Stomach smooth muscle (tissue), 2 donors: ENCODE measurements around the gene ENOX1.

Experiments used
- H3K27ac ChIP-seq: one replicate; pipeline ENCODE4 v1.7.0; 2013; ENCODE audit warnings: mild to moderate bottlenecking, low read length, inconsistent platforms
- H3K27me3 ChIP-seq, 2 donors: one replicate each; pipeline ENCODE4 v1.7.0; 2013; ENCODE audit warnings: low read length in 2 of 2; ENCODE audit not compliant: insufficient read depth in 2 of 2, control insufficient read depth in 1 of 2
- H3K36me3 ChIP-seq, 2 donors: one replicate each; pipeline ENCODE4 v1.7.0; 2013; ENCODE audit warnings: low read length in 2 of 2; ENCODE audit not compliant: control insufficient read depth in 2 of 2, insufficient read depth in 2 of 2
- H3K4me1 ChIP-seq: one replicate; pipeline ENCODE4 v1.7.0; 2013; ENCODE audit warnings: low read length; ENCODE audit not compliant: control insufficient read depth, insufficient read depth
- H3K4me3 ChIP-seq, 2 donors: one replicate each; pipeline ENCODE4 v1.7.0; 2013; ENCODE audit warnings: low read length in 2 of 2
- H3K9ac ChIP-seq, 2 donors: one replicate each; pipeline ENCODE4 v1.7.0; 2013; ENCODE audit warnings: low read length in 2 of 2, mild to moderate bottlenecking in 1 of 2
- H3K9me3 ChIP-seq, 2 donors: one replicate each; pipeline ENCODE4 v1.7.0; 2013; ENCODE audit warnings: low read length in 2 of 2; ENCODE audit not compliant: control insufficient read depth in 2 of 2
- donor health status: healthy.
- donor health status: Pancreatic carcinoma.

Gene ENOX1

DNA sequence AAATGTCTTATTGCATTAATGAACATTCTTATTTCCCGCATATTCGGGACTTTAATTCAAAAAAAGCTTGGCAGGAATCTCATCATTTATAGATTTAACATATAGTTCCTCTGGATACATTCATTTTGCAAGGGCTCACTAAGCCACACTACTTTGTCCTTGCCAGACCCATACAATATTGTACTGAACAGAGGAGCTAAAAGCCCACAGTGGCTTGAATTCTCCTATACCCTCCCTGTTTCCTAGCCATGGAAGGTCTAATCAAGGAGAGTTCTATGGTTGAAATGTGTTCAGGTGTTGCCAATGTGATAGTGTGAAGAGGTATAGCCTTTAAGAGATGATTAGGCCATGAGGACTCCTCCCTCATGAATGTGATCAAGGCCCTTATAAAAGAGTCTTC lies 298.9 kb downstream of the ENOX1 start:
- Histone ChIP-seq H3K36me3 (no peaks in the 10 kb centered on the region), H3K9ac (no peak overlapping the region), H3K4me3 (no peak overlapping the region), H3K27ac (no peak overlapping the region), H3K9me3 (no peaks in the 10 kb centered on the region), H3K4me1 (peaks cover 11% of the 10 kb centered on the region), H3K27me3 (no peaks in the 10 kb centered on the region)

GRCh38 chr13:43487461-43487860 lies 299.3 kb downstream of the ENOX1 start:
- H3K9me3 ChIP-seq = no peaks in the 10 kb centered on the region
- H3K4me3 ChIP-seq = no peak overlapping the region
- no peak overlapping the region for H3K27ac ChIP-seq
- no peak overlapping the region for H3K9ac ChIP-seq
- H3K27me3 ChIP-seq = no peaks in the 10 kb centered on the region
- peaks cover 11% of the 10 kb centered on the region for H3K4me1 ChIP-seq
- no peaks in the 10 kb centered on the region for H3K36me3 ChIP-seq

GRCh38 chr13:43484432-43485225 lies 302.1 kb downstream of the ENOX1 start:
- Histone ChIP-seq H3K9me3 (no peaks in the 10 kb centered on the region), H3K27me3 (no peaks in the 10 kb centered on the region), H3K36me3 (no peaks in the 10 kb centered on the region), H3K9ac (no peak overlapping the region), H3K4me1 (peaks cover 8% of the 10 kb centered on the region), H3K4me3 (no peak overlapping the region), H3K27ac (no peak overlapping the region)

GRCh38 chr13:43483930-43484329 lies 302.8 kb downstream of the ENOX1 start:
- no peak overlapping the region for H3K27ac ChIP-seq
- H3K27me3 ChIP-seq = no peaks in the 10 kb centered on the region
- H3K9me3 ChIP-seq = no peaks in the 10 kb centered on the region
- no peaks in the 10 kb centered on the region for H3K36me3 ChIP-seq
- no peak overlapping the region for H3K9ac ChIP-seq
- H3K4me3 ChIP-seq = no peak overlapping the region
- H3K4me1 ChIP-seq = peaks cover 3% of the 10 kb centered on the region

- Histone ChIP-seq H3K36me3 (no peaks in the 10 kb centered on the region), H3K9ac (no peak overlapping the region), H3K27me3 (no peaks in the 10 kb centered on the region), H3K4me3 (no peak overlapping the region), H3K4me1 (peaks cover 3% of the 10 kb centered on the region), H3K27ac (no peak overlapping the region), H3K9me3 (no peaks in the 10 kb centered on the region)
Observed at GRCh38 chr13:43482641-43483040, 304.1 kb downstream of the ENOX1 start.

DNA sequence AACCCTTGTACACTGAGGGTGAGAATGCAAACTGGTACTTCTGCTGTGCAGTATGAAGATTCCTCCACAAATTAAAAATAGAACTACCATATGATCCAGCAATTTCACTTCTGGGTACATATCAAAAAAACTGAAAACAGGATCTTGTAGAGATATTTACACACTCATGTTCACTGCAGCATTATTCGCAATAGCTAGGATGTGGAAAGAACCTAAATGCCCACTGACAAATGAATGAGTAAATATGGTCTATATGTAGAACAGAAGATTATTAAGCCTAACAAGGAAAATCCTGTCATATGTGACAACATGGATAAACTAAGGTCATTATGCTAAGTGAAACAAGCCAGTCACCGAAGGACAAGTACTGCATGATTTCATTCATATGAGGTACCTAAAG lies 304.7 kb downstream of the ENOX1 start:
- Histone ChIP-seq H3K36me3 (no peaks in the 10 kb centered on the region), H3K9ac (no peak overlapping the region), H3K27ac (no peak overlapping the region), H3K4me3 (no peak overlapping the region), H3K4me1 (peaks cover 3% of the 10 kb centered on the region), H3K27me3 (no peaks in the 10 kb centered on the region), H3K9me3 (no peaks in the 10 kb centered on the region)

DNA sequence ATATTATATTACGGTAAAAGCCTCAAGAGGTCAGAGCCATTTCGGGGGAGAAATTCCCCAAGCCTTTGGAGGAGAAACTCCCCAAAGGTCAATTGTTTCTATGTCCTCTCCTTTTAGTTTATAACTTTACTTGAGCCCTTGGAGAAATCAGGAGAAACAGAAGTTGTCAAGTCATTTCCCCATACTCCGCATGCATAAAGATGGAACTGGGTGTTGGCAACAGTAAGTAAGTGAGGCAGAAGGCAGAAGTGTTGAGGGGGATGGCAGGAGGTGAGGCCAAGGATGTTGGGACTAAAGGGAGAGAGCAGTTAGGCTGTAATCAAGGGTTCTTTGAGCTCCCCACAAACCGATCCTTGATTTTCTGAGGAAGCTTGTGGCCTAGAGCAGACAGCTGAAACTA lies 307.9 kb downstream of the ENOX1 start:
- Histone ChIP-seq H3K36me3 (no peaks in the 10 kb centered on the region), H3K4me3 (no peak overlapping the region), H3K27ac (no peak overlapping the region), H3K9ac (no peak overlapping the region), H3K9me3 (no peaks in the 10 kb centered on the region), H3K4me1 (no peaks in the 10 kb centered on the region), H3K27me3 (no peaks in the 10 kb centered on the region)

DNA sequence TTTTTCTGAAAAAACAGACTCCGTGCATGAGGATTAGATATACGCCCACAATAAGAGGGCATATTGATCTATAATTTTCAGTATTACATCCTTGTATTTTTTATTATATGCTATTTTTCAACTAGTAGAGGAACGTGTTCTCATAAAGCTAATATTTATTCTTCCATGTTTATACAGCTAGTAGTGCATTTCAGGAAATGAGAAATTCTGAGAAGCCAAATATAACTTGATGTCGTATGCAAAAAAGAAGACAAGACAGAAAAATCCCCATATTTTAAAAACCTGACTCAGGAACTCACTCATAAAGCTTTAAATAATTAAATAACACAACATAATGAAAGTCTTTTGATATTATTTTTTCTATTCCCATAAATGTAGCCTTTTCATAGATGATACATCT lies 308.6 kb downstream of the ENOX1 start:
- Histone ChIP-seq H3K9ac (no peak overlapping the region), H3K36me3 (no peaks in the 10 kb centered on the region), H3K27ac (no peak overlapping the region), H3K4me3 (no peak overlapping the region), H3K9me3 (no peaks in the 10 kb centered on the region), H3K27me3 (no peaks in the 10 kb centered on the region), H3K4me1 (no peaks in the 10 kb centered on the region)

- Histone ChIP-seq H3K27me3 (no peaks in the 10 kb centered on the region), H3K27ac (no peak overlapping the region), H3K4me3 (no peak overlapping the region), H3K36me3 (no peaks in the 10 kb centered on the region), H3K9me3 (no peaks in the 10 kb centered on the region), H3K4me1 (no peaks in the 10 kb centered on the region), H3K9ac (no peak overlapping the region)
Observed at GRCh38 chr13:43475140-43475539, 311.6 kb downstream of the ENOX1 start.

GRCh38 chr13:43473437-43473836 lies 313.3 kb downstream of the ENOX1 start:
- H3K27ac ChIP-seq = no peak overlapping the region
- H3K9me3 ChIP-seq = no peaks in the 10 kb centered on the region
- H3K4me1 ChIP-seq = no peaks in the 10 kb centered on the region
- no peak overlapping the region for H3K9ac ChIP-seq
- no peaks in the 10 kb centered on the region for H3K27me3 ChIP-seq
- no peak overlapping the region for H3K4me3 ChIP-seq
- H3K36me3 ChIP-seq = no peaks in the 10 kb centered on the region

DNA sequence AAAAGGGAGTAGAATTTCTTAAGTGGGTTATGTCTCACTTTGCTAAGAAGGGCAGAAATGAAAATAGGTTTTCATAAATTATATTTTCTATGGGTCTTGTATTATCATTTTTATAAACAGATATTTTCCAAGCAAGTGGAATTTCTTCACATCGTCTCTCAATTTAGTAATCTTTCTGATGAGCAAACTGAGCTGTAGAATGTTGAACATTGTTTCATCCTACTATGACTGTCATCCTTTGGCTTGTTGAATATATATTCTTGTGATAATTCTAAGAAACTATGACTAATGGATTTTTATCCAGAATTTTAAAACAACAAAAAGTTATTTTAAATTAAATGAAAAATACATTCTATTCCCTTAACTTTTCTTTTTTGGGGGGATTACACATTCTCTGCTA lies 313.8 kb downstream of the ENOX1 start:
- no peaks in the 10 kb centered on the region for H3K4me1 ChIP-seq
- no peaks in the 10 kb centered on the region for H3K27me3 ChIP-seq
- no peak overlapping the region for H3K9ac ChIP-seq

More for the DNA sequence above, 313.8 kb downstream of the ENOX1 start:
- H3K4me3 ChIP-seq = no peak overlapping the region
- H3K36me3 ChIP-seq = no peaks in the 10 kb centered on the region
- no peaks in the 10 kb centered on the region for H3K9me3 ChIP-seq
- H3K27ac ChIP-seq = no peak overlapping the region
